Raji (cell line): ENCODE results near the gene PPP1R12C.

Source experiments
- POLR2A ChIP-seq: IDR thresholded peaks from 2 replicates; pipeline ENCODE4 v1.6.1; 2011; ENCODE audit warnings: low read depth, low read length, control low read depth; ENCODE audit not compliant: insufficient read depth

The PPP1R12C gene

GRCh38 chr19:55078996-55079395 is 38.4 kb downstream of the PPP1R12C start:
- no peak for TF ChIP-seq POLR2A

GRCh38 chr19:55077106-55077505 is 40.3 kb downstream of the PPP1R12C start:
- TF ChIP-seq POLR2A: no peak

- no peak for TF ChIP-seq POLR2A
Measured at GRCh38 chr19:55076321-55076720, 41.1 kb downstream of the PPP1R12C start.

- TF ChIP-seq POLR2A: no peak
Measured at GRCh38 chr19:55075371-55075998, 42.0 kb downstream of the PPP1R12C start, which contains the start of gene EPS8L1. Gene EPS8L1 (plus strand): TSS chr19:55075869. CDS start chr19:55076445, 576 bp downstream.

- no peak for TF ChIP-seq POLR2A
Measured at GRCh38 chr19:55071913-55072312, 45.5 kb downstream of the PPP1R12C start.

GRCh38 chr19:55071129-55071502 is 46.3 kb downstream of the PPP1R12C start:
- no peak for TF ChIP-seq POLR2A

- no peak for TF ChIP-seq POLR2A
Measured at GRCh38 chr19:55070466-55071128, 46.8 kb downstream of the PPP1R12C start.

GRCh38 chr19:55069865-55070197 is 47.6 kb downstream of the PPP1R12C start:
- no peak for TF ChIP-seq POLR2A

GRCh38 chr19:55068950-55069864 is 48.2 kb downstream of the PPP1R12C start:
- no peak for TF ChIP-seq POLR2A

- TF ChIP-seq POLR2A: no peak
Measured at GRCh38 chr19:55067869-55068268, 49.6 kb downstream of the PPP1R12C start.

- no peak for TF ChIP-seq POLR2A
Measured at GRCh38 chr19:55066107-55066709, 51.2 kb downstream of the PPP1R12C start.

- no peak for TF ChIP-seq POLR2A
Measured at GRCh38 chr19:55063492-55063843, 54.0 kb downstream of the PPP1R12C start.

- TF ChIP-seq POLR2A: peak; percentile 82
Measured at GRCh38 chr19:55062735-55063491, 54.5 kb downstream of the PPP1R12C start, which contains the start of gene RDH13. Gene RDH13 (minus strand): TSS chr19:55063148. CDS start chr19:55063032, 116 bp downstream.

GRCh38 chr19:55058781-55059610 is 58.4 kb downstream of the PPP1R12C start:
- no peak for TF ChIP-seq POLR2A

GRCh38 chr19:55056827-55057226 is 60.6 kb downstream of the PPP1R12C start:
- no peak for TF ChIP-seq POLR2A
